HepG2 (cell line): Measurements from ENCODE around the gene IGFN1. TPM values are rescaled to one million over a fixed set of nuclear protein-coding genes. Genes with fewer than 3 reads are reported as not detected.
A peak's percentile ranks its signal among the peaks of the same experiment; 100 is the strongest.

Experiments
- ETV6 ChIP-seq: sonication (generic); formaldehyde crosslinking; conservative IDR thresholded peaks from 2 replicates; pipeline ENCODE4 v1.4.0; 2020; ENCODE audit warnings: missing genetic modification reagents
- FIP1L1 ChIP-seq: fragments of 200-400 bp; formaldehyde crosslinking; IDR thresholded peaks from 2 replicates; pipeline ENCODE4 v1.6.1; 2018; ENCODE audit warnings: low read depth, mild to moderate bottlenecking, low read length, moderate library complexity, borderline replicate concordance; ENCODE audit not compliant: insufficient read depth
- FOXK1 ChIP-seq: sonication (generic); formaldehyde crosslinking; IDR thresholded peaks from 2 replicates; pipeline ENCODE4 v1.4.0; 2020; ENCODE audit warnings: low read depth, missing genetic modification reagents, borderline replicate concordance
- GATA4 ChIP-seq: sonication (generic); IDR thresholded peaks from 2 replicates; pipeline ENCODE4 v1.6.1; 2016; ENCODE audit warnings: antibody characterized with exemption, low read depth, borderline replicate concordance
- HCFC1 ChIP-seq: fragments of 150-350 bp; IDR thresholded peaks from 2 replicates; pipeline ENCODE4 v1.6.1; 2014; ENCODE audit warnings: low read depth, low read length
- HMG20B ChIP-seq: conservative IDR thresholded peaks from 2 replicates; pipeline ENCODE4 v1.6.1; 2016; ENCODE audit warnings: missing genetic modification reagents, missing compliant biosample characterization
- MIXL1 ChIP-seq: IDR thresholded peaks from 2 replicates; pipeline ENCODE4 v1.6.1; 2016
- MXI1 ChIP-seq: IDR thresholded peaks from 3 replicates; pipeline ENCODE4 v1.6.1; 2012; ENCODE audit warnings: low read depth, low read length, inconsistent platforms, borderline replicate concordance
- SMAD3 ChIP-seq: sonication (generic); formaldehyde crosslinking; IDR thresholded peaks from 2 replicates; pipeline ENCODE4 v1.4.0; 2020; ENCODE audit warnings: missing genetic modification reagents
- SP5 ChIP-seq: IDR thresholded peaks from 2 replicates; pipeline ENCODE4 v1.6.1; 2016; ENCODE audit warnings: low read depth, borderline replicate concordance
- SRF ChIP-seq: IDR thresholded peaks from 2 replicates; pipeline ENCODE4 v1.6.1; 2011; ENCODE audit warnings: mild to moderate bottlenecking, low read depth, low read length, moderate library complexity
- TBL1XR1 ChIP-seq: fragments of 150-350 bp; IDR thresholded peaks from 2 replicates; pipeline ENCODE4 v1.6.1; 2014; ENCODE audit warnings: borderline replicate concordance, low read length; ENCODE audit not compliant: partially characterized antibody
- U2AF2 ChIP-seq: fragments of 200-400 bp; formaldehyde crosslinking; IDR thresholded peaks from 2 replicates; pipeline ENCODE4 v1.6.1; 2017; ENCODE audit warnings: low read depth, mild to moderate bottlenecking, low read length
- ZBTB7A ChIP-seq: sonication (generic); formaldehyde crosslinking; IDR thresholded peaks from 2 replicates; pipeline ENCODE4 v1.8.0; 2022; ENCODE audit warnings: mild to moderate bottlenecking, missing genetic modification reagents
- ZMAT3 ChIP-seq: sonication (generic); formaldehyde crosslinking; conservative IDR thresholded peaks from 2 replicates; pipeline ENCODE4 v1.7.0; 2021; ENCODE audit warnings: missing genetic modification reagents
- ZNF160 ChIP-seq: sonication (generic); formaldehyde crosslinking; IDR thresholded peaks from 2 replicates; pipeline ENCODE4 v1.8.0; 2022; ENCODE audit warnings: mild to moderate bottlenecking, inconsistent platforms, missing genetic modification reagents
- ZNF234 ChIP-seq: sonication (generic); formaldehyde crosslinking; conservative IDR thresholded peaks from 2 replicates; pipeline ENCODE4 v1.5.1; 2020; ENCODE audit warnings: mild to moderate bottlenecking, missing genetic modification reagents
- ZNF557 ChIP-seq: sonication (generic); formaldehyde crosslinking; IDR thresholded peaks from 2 replicates; pipeline ENCODE4 v1.4.0; 2020; ENCODE audit warnings: missing genetic modification reagents
- ZNF660 ChIP-seq: sonication (generic); formaldehyde crosslinking; IDR thresholded peaks from 2 replicates; pipeline ENCODE4 v1.5.1; 2020; ENCODE audit warnings: mild to moderate bottlenecking, low read depth, missing genetic modification reagents, borderline replicate concordance
- ZSCAN20 ChIP-seq: sonication (generic); formaldehyde crosslinking; IDR thresholded peaks from 2 replicates; pipeline ENCODE4 v1.4.0; 2020; ENCODE audit warnings: missing genetic modification reagents, mild to moderate bottlenecking, borderline replicate concordance
- polyA plus RNA-seq, 8 experiments: library from polyadenylated mRNA; depleted of rRNA in 3 of 8; stranded (reverse) in 7 of 8; unstranded in 1 of 8; fragments of >200 nt; fragmentation: Illumina TruSeq in 4 of 8; extraction: Trizol in 4 of 8; gene quantifications; 2 replicates each; pipeline versions ENCODE4 v1.2.1 to v1.2.3, GENCODE V29; 2011 to 2016; ENCODE audit warnings: low read depth in 4 of 8, missing spikeins in 1 of 8, mixed read lengths in 1 of 8; ENCODE audit not compliant: insufficient read depth in 1 of 8
- total RNA-seq, 5 experiments: library from RNA; depleted of rRNA; stranded (reverse); fragments of >200 nt; fragmentation: Illumina TruSeq; extraction: Trizol; gene quantifications; 2 replicates each; pipeline ENCODE4 v1.2.3, GENCODE V29; 2016; ENCODE audit warnings: low read depth in 1 of 5
- TF ChIP-seq, protein P1 (sequence below): sonication (generic); formaldehyde crosslinking; IDR thresholded peaks from 2 replicates; pipeline ENCODE4 v1.4.0; 2020; ENCODE audit warnings: missing genetic modification reagents, borderline replicate concordance
- TF ChIP-seq, protein P2 (sequence below): sonication (generic); formaldehyde crosslinking; IDR thresholded peaks from 2 replicates; pipeline ENCODE4 v1.4.0; 2020; ENCODE audit warnings: low read depth, mild to moderate bottlenecking, missing genetic modification reagents
- TF ChIP-seq, protein P3 (sequence below): sonication (generic); formaldehyde crosslinking; IDR thresholded peaks from 2 replicates; pipeline ENCODE4 v1.4.0; 2020; ENCODE audit warnings: missing genetic modification reagents, borderline replicate concordance

Gene IGFN1
- total and polyA plus RNA-seq, 2 of the 13 experiments (the other 11 are each of a cell fraction or from before 2014, with no cell fraction given), result 0.04 to 0.05 TPM

DNA sequence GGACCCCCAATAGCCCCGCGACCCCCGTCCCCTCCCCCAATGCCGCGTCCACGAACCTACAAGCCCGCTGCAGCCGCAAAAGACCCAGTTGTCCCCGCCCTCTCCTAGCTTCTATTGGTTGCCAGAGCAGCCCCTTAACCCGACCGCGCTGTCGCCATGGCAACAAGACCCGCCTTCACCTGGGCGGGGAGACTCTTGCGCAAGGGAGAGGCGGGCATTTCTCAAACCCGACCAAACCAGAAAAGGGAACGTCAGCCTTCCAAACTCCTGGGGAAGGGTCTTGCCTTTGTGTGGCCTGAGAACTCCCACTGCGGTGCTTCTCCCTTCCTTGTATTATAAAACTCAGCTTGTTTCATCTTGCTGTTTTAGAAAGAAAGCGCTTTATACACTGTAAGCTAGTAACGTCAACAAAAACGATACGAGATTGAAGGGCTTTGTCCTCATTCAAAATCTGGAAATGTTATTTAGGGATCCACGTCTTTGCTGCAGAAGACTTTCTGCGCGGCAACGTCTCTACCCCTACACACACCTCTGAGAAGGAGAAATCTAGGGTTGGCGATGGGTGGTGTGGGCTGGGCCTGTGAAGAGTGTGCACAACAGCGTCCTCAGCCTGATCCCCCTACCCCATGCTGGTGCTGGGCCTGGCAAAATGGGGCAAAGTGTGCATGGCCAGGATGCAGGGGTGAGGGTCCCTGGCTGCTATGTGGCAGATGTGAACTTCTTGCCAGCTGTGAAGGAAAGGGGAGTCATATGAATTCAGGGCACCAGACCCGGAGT is 36.0 kb upstream of the IGFN1 start, which contains the start of gene TMEM9 (continued):
- TF ChIP-seq, protein P1, sequence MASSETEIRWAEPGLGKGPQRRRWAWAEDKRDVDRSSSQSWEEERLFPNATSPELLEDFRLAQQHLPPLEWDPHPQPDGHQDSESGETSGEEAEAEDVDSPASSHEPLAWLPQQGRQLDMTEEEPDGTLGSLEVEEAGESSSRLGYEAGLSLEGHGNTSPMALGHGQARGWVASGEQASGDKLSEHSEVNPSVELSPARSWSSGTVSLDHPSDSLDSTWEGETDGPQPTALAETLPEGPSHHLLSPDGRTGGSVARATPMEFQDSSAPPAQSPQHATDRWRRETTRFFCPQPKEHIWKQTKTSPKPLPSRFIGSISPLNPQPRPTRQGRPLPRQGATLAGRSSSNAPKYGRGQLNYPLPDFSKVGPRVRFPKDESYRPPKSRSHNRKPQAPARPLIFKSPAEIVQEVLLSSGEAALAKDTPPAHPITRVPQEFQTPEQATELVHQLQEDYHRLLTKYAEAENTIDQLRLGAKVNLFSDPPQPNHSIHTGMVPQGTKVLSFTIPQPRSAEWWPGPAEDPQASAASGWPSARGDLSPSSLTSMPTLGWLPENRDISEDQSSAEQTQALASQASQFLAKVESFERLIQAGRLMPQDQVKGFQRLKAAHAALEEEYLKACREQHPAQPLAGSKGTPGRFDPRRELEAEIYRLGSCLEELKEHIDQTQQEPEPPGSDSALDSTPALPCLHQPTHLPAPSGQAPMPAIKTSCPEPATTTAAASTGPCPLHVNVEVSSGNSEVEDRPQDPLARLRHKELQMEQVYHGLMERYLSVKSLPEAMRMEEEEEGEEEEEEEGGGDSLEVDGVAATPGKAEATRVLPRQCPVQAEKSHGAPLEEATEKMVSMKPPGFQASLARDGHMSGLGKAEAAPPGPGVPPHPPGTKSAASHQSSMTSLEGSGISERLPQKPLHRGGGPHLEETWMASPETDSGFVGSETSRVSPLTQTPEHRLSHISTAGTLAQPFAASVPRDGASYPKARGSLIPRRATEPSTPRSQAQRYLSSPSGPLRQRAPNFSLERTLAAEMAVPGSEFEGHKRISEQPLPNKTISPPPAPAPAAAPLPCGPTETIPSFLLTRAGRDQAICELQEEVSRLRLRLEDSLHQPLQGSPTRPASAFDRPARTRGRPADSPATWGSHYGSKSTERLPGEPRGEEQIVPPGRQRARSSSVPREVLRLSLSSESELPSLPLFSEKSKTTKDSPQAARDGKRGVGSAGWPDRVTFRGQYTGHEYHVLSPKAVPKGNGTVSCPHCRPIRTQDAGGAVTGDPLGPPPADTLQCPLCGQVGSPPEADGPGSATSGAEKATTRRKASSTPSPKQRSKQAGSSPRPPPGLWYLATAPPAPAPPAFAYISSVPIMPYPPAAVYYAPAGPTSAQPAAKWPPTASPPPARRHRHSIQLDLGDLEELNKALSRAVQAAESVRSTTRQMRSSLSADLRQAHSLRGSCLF (CRISPR knock-in tag), result no peak
- TF ChIP-seq ETV6 (CRISPR knock-in tag), result no peak
- no peak for TF ChIP-seq FIP1L1
- TF ChIP-seq ZSCAN20 (CRISPR knock-in tag), result no peak
- TF ChIP-seq U2AF2, result peak; percentile 92
- TF ChIP-seq HMG20B (CRISPR knock-in tag), result no peak
- no peak for TF ChIP-seq ZBTB7A (CRISPR knock-in tag)
- peak; percentile 63; the same call in 1 of the 2 replicates for TF ChIP-seq SRF
- peak; percentile 89 for TF ChIP-seq SP5 (CRISPR knock-in tag)
- no peak for TF ChIP-seq GATA4
- no peak for TF ChIP-seq FOXK1 (CRISPR knock-in tag)
- peak; percentile 39; the same call in 1 of the 2 replicates for TF ChIP-seq SMAD3 (CRISPR knock-in tag)
- no peak for TF ChIP-seq MIXL1 (CRISPR knock-in tag)
- TF ChIP-seq, protein P2, sequence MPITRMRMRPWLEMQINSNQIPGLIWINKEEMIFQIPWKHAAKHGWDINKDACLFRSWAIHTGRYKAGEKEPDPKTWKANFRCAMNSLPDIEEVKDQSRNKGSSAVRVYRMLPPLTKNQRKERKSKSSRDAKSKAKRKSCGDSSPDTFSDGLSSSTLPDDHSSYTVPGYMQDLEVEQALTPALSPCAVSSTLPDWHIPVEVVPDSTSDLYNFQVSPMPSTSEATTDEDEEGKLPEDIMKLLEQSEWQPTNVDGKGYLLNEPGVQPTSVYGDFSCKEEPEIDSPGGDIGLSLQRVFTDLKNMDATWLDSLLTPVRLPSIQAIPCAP (CRISPR knock-in tag), result no peak
- TF ChIP-seq ZNF234 (CRISPR knock-in tag), result no peak
- no peak for TF ChIP-seq ZNF660 (CRISPR knock-in tag)
- TF ChIP-seq TBL1XR1, result no peak
- TF ChIP-seq, protein P3, sequence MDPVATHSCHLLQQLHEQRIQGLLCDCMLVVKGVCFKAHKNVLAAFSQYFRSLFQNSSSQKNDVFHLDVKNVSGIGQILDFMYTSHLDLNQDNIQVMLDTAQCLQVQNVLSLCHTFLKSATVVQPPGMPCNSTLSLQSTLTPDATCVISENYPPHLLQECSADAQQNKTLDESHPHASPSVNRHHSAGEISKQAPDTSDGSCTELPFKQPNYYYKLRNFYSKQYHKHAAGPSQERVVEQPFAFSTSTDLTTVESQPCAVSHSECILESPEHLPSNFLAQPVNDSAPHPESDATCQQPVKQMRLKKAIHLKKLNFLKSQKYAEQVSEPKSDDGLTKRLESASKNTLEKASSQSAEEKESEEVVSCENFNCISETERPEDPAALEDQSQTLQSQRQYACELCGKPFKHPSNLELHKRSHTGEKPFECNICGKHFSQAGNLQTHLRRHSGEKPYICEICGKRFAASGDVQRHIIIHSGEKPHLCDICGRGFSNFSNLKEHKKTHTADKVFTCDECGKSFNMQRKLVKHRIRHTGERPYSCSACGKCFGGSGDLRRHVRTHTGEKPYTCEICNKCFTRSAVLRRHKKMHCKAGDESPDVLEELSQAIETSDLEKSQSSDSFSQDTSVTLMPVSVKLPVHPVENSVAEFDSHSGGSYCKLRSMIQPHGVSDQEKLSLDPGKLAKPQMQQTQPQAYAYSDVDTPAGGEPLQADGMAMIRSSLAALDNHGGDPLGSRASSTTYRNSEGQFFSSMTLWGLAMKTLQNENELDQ (CRISPR knock-in tag), result no peak
- TF ChIP-seq ZMAT3 (CRISPR knock-in tag), result no peak
- TF ChIP-seq MXI1, result peak; percentile 88; the same call in 2 of the 3 replicates
- TF ChIP-seq HCFC1, result no peak
- TF ChIP-seq ZNF160 (CRISPR knock-in tag), result no peak
- TF ChIP-seq ZNF557, result no peak
